NB4 (cell line): ENCODE data around the gene TUT7.

Source experiments
- CTCF ChIP-seq: IDR thresholded peaks from one replicate; pipeline ENCODE4 v1.5.1; 2012; ENCODE audit warnings: low read depth, low read length
- MYC ChIP-seq: IDR thresholded peaks from 2 replicates; pipeline ENCODE4 v1.6.1; 2011; ENCODE audit warnings: low read depth, low read length
- POLR2A ChIP-seq: IDR thresholded peaks from 2 replicates; pipeline ENCODE4 v1.6.1; 2011; ENCODE audit warnings: mild to moderate bottlenecking; ENCODE audit not compliant: insufficient read length; ENCODE audit errors: extremely low read depth

GRCh38 chr9:86285261-86285660, 68.9 kb downstream of the TUT7 start:
- TF ChIP-seq CTCF = no peak
- no peak for TF ChIP-seq POLR2A
- no peak for TF ChIP-seq MYC
